Effector memory CD8-positive, alpha-beta T cell (primary cell): ENCODE results near the gene LAMTOR2.

ENCODE experiments used
- ATAC-seq: fragments of 150-1000 bp; cut with Tn5 transposase; replicated peaks from 2 replicates; pipeline ENCODE4 v1.10.0; 2021; ENCODE audit warnings: mild to moderate bottlenecking, moderate library complexity
- DNase-seq, 3 experiments: peaks; one replicate each; pipeline ENCODE4 v3.0.0; 2021
- H3K27ac Mint-ChIP-seq, 2 donors: one replicate each; pipeline ENCODE4 v1.8.0; 2022; ENCODE audit warnings: mild to moderate bottlenecking in 2 of 2, mixed read lengths in 2 of 2, moderate library complexity in 2 of 2
- H3K27me3 Mint-ChIP-seq, 2 donors: one replicate each; pipeline ENCODE4 v1.8.0; 2022; ENCODE audit warnings: mixed read lengths in 2 of 2
- H3K36me3 Mint-ChIP-seq: one replicate; pipeline ENCODE4 v1.8.0; 2022; ENCODE audit warnings: mild to moderate bottlenecking, moderate library complexity, mixed read lengths; ENCODE audit not compliant: insufficient read depth
- H3K4me1 Mint-ChIP-seq, 2 donors: one replicate each; pipeline ENCODE4 v1.8.0; 2022; ENCODE audit warnings: low read depth in 2 of 2, mixed read lengths in 2 of 2
- H3K4me3 Mint-ChIP-seq, 2 donors: one replicate each; pipeline ENCODE4 v1.8.0; 2022; ENCODE audit warnings: mild to moderate bottlenecking in 2 of 2, mixed read lengths in 2 of 2, moderate library complexity in 2 of 2
- H3K9me3 Mint-ChIP-seq, 2 donors: one replicate each; pipeline ENCODE4 v1.8.0; 2022; ENCODE audit warnings: mixed read lengths in 2 of 2

Gene LAMTOR2

DNA sequence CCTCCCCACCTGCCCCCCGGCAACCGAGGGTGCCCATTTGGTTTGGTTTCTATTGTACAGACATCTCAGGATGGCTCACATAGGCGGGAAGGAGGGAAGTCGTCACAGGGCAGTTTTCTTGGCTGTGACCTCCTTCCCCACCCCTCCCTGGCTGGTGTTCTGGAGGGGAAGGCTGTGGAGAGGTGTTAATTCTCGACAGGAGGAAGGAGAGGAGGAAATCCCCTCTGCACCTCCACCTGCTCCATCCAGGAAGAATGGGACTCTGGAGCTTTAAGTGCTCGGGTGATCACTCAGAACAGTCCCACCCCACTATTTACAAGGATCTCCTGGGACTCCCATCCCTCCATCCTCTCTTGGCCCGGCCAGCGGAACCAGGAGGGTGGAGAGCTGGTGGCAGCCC lies 20.1 kb downstream of the LAMTOR2 start:
- Mint-ChIP-seq H3K9me3 (no peaks in the 10 kb centered on the region), H3K27ac (no peak overlapping the region), H3K4me3 (no peak overlapping the region), H3K36me3 (no peaks in the 10 kb centered on the region), H3K27me3 (peaks cover 0 to 10% of the 10 kb centered on the region in 2 donors), H3K4me1 (no peaks in the 10 kb centered on the region)
- ATAC-seq (no peak), DNase-seq (no peak)

DNA sequence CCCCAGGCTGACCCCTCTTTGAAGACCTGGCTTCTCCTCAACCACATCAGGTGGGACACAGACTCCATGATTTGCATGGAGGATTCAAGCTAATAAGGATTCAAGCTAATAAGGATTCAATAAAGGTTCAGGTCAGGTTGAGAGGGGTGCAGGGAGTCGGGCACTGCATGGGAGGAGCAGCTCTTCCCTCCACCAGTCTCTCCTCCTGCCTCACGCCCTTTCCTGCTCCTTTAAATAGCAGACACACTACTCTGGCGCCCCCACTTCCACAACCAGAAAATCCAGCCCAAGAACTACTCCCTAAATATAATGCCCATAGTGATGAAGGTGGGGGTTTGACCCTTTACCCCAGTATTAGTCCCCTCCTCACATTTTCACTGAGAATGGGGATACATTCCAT lies 20.6 kb downstream of the LAMTOR2 start:
- Mint-ChIP-seq H3K4me3 (no peak overlapping the region), H3K27ac (no peak overlapping the region), H3K4me1 (no peaks in the 10 kb centered on the region), H3K36me3 (no peaks in the 10 kb centered on the region), H3K9me3 (no peaks in the 10 kb centered on the region), H3K27me3 (peaks cover 0 to 13% of the 10 kb centered on the region in 2 donors)
- DNase-seq = no peak
- no peak for ATAC-seq

DNA sequence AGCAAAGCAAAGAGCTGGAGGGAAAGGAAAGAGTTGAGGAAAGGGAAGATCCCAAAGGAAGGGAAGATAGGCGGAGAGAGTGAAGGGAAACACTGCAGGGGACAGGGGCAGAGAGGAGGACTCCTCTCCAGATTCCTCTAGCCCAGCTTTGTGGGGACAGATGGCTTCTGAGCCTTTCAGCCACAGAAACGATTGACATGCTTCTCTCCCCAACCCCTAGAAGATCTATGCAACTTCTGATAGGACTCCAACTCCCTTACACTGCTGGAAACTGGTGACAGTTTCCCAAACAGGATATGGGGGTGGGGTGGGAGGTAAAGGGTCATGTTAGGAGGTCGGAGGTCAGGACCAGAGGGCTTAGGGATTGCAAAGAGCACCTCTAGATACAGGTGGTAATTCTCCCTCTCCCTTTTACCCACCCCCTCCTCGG lies 21.2 kb downstream of the LAMTOR2 start:
- H3K27ac Mint-ChIP-seq = no peak overlapping the region
- DNase-seq (no peak), ATAC-seq (no peak)
- no peaks in the 10 kb centered on the region for H3K9me3 Mint-ChIP-seq
- no peaks in the 10 kb centered on the region for H3K4me1 Mint-ChIP-seq
- H3K36me3 Mint-ChIP-seq = no peaks in the 10 kb centered on the region
- H3K4me3 Mint-ChIP-seq = no peak overlapping the region
- peaks cover 2 to 13% of the 10 kb centered on the region in 2 donors for H3K27me3 Mint-ChIP-seq

DNA sequence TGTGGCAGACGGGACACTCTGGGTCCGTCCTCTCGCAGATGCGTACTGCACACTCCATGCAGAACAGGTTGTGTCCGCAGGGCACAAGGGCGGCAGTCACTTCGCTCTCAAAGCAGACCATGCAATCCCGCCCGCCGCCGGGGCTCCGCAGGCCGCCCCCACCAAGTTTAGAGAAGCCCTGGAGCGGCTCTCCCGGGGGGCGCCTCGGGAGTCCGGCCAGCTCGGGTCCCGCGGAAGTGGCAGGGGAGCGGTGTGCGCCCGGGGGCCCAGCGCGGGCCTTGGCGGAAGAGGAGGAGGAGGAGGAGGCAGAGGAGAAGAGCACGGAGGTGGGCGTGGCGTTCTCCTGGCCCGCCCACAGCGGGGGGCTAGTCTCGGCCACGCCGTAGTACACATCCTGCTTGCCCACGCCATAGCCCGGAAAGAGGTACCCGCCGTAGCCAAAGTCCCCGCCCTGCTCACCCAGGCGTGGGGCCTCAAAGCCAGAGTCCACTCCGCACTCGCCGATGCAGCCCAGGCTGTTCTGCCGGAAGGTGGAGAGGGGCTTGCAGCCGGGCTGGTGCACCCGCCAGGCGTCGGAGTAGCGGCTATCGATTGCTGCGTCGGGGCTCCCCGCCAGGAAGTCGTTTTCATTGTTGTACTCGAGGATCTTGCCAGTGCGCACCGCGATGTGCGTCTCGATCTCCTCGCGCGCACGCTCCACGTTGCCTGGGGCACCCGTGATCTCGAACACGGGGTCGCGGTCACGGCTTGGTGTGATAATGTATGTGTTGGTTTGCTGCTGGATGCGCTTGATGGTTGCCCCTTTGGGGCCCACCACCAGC lies 22.2 kb downstream of the LAMTOR2 start:
- H3K9me3 Mint-ChIP-seq = no peaks in the 10 kb centered on the region

DNA sequence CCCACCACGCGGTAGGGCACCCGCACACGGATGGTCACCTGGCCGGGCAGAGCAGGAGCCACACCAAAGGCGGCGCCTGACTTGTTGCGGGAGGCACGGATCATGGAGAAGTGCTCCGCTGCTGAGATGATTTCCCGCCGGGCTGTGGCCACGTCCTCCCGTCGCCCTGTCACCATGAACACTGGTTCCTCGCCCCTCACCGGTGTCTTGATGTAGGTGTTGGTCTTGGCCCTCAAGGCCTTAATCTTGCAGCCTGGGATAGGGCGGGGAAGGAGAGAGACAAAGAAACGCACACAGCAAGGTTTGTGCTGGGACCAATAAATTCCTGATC lies 22.8 kb downstream of the LAMTOR2 start:
- no peaks in the 10 kb centered on the region for H3K9me3 Mint-ChIP-seq
- peaks cover 0 to 1% of the 10 kb centered on the region in 2 donors for H3K4me1 Mint-ChIP-seq
- H3K27me3 Mint-ChIP-seq = peaks cover 6 to 17% of the 10 kb centered on the region in 2 donors
- DNase-seq (no peak), ATAC-seq (no peak)
- no peak overlapping the region for H3K27ac Mint-ChIP-seq
- H3K36me3 Mint-ChIP-seq = no peaks in the 10 kb centered on the region
- no peak overlapping the region for H3K4me3 Mint-ChIP-seq

More for the DNA sequence above, 22.2 kb downstream of the LAMTOR2 start:
- H3K36me3 Mint-ChIP-seq = no peaks in the 10 kb centered on the region
- DNase-seq (no peak), ATAC-seq (peak; percentile 22)
- no peak overlapping the region for H3K4me3 Mint-ChIP-seq
- H3K27me3 Mint-ChIP-seq = peaks cover 6 to 17% of the 10 kb centered on the region in 2 donors
- peaks cover 0 to 1% of the 10 kb centered on the region in 2 donors for H3K4me1 Mint-ChIP-seq
- no peak overlapping the region for H3K27ac Mint-ChIP-seq

DNA sequence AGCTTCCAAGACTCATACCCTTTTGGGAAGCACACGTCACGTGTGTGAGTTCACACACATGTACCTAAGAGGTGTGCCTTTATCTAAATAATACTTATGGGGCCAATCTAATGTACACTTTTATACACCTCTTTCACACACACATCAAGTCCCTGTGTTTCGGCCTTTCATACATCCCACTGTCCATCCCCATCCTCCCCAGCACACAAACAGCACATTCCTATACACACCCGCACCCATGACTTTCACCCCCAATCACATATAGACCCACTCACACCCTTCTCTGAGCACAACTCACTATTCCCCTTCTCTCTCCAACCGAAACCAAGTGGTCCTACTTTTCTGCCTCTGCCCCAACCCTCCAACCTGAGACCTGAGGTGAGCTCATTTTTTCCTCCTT lies 24.1 kb downstream of the LAMTOR2 start:
- no peak for ATAC-seq
- H3K27me3 Mint-ChIP-seq = peaks cover 13 to 19% of the 10 kb centered on the region in 2 donors
- no peak overlapping the region for H3K27ac Mint-ChIP-seq
- peaks cover 0 to 4% of the 10 kb centered on the region in 2 donors for H3K4me1 Mint-ChIP-seq
- no peaks in the 10 kb centered on the region for H3K9me3 Mint-ChIP-seq
- DNase-seq = no peak
- H3K4me3 Mint-ChIP-seq = no peak overlapping the region
- no peaks in the 10 kb centered on the region for H3K36me3 Mint-ChIP-seq

DNA sequence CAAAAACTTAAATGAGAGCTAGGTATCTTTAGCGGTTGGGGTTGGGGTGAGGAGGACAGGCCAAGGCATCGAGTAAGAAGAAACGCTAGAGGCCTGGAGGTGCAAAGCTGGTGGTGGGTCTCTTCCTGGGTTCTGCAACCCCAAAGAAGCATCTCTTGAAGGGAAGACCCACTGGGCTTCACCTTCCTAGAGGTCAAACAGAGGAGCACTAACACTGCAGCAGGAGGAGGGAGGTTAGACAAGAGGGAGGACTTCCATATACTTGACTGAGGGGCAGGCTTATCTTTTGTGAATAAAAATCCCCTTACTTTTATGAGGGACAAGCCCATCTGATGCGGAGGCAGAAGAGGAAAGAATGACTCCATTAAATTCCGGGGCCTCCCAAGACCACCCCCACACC lies 25.2 kb downstream of the LAMTOR2 start:
- peak overlapping the region in 1 of 2 donors; percentile 57 for H3K27ac Mint-ChIP-seq
- H3K36me3 Mint-ChIP-seq = no peaks in the 10 kb centered on the region
- no peak overlapping the region for H3K4me3 Mint-ChIP-seq
- peaks cover 0 to 4% of the 10 kb centered on the region in 2 donors for H3K4me1 Mint-ChIP-seq
- no peaks in the 10 kb centered on the region for H3K9me3 Mint-ChIP-seq
- peaks cover 24 to 29% of the 10 kb centered on the region in 2 donors for H3K27me3 Mint-ChIP-seq
- ATAC-seq (no peak), DNase-seq (no peak)

DNA sequence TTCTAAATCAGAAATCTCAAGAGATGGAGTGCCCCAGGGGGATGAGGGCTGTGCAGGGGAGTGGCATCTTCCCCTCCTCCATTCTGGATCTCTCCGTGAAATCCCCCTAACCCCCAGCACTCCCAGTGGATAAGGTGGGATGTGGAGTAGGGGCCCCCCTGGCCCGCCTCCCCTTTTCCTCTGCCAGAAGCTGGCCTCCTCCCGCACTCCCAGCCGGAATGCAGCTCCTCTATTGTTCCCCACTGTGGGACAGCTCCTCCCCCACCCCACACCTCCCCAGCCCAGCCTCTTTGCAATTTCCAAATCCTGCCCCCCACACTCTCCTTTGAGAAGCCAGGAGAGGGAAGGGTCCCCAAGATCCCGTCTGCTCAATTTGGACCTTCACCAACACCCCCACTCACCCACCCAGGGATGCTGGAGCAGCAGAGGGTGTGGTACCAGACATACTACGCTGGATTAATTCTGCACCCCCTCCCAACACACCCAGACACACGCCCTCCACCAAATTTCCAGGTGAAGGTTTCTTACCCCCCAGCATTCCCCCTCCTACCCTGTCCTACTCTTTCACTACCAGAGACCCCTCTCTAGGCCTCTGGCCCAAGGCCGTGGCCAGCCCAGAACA lies 25.8 kb downstream of the LAMTOR2 start:
- Mint-ChIP-seq H3K27me3 (peaks cover 30 to 31% of the 10 kb centered on the region in 2 donors), H3K9me3 (no peaks in the 10 kb centered on the region), H3K27ac (no peak overlapping the region), H3K36me3 (peaks cover 2% of the 10 kb centered on the region), H3K4me3 (no peak overlapping the region), H3K4me1 (peaks cover 0 to 4% of the 10 kb centered on the region in 2 donors)
- DNase-seq = no peak
- no peak for ATAC-seq

DNA sequence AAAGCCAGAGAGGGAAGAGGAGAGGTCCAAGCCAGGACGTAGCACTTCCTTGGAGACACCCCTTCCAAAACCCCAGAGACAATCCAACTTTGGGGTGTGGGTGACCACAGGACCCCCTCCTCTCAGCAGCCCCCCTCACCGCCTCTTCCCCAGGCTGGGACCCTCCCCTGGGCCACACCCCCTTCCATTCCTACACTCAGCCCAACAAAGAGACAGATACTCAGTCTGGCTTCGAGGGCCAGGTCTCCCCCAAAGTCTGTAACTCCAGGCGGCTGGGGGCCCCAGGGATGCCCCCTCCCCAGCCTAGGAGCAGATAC lies 26.2 kb downstream of the LAMTOR2 start:
- Mint-ChIP-seq H3K4me3 (peak overlapping the region; percentile 80 to 84), H3K27ac (no peak overlapping the region), H3K27me3 (peaks cover 31 to 34% of the 10 kb centered on the region in 2 donors), H3K9me3 (no peaks in the 10 kb centered on the region), H3K4me1 (peaks cover 0 to 4% of the 10 kb centered on the region in 2 donors), H3K36me3 (peaks cover 3% of the 10 kb centered on the region)
- ATAC-seq (no peak), DNase-seq (no peak)

DNA sequence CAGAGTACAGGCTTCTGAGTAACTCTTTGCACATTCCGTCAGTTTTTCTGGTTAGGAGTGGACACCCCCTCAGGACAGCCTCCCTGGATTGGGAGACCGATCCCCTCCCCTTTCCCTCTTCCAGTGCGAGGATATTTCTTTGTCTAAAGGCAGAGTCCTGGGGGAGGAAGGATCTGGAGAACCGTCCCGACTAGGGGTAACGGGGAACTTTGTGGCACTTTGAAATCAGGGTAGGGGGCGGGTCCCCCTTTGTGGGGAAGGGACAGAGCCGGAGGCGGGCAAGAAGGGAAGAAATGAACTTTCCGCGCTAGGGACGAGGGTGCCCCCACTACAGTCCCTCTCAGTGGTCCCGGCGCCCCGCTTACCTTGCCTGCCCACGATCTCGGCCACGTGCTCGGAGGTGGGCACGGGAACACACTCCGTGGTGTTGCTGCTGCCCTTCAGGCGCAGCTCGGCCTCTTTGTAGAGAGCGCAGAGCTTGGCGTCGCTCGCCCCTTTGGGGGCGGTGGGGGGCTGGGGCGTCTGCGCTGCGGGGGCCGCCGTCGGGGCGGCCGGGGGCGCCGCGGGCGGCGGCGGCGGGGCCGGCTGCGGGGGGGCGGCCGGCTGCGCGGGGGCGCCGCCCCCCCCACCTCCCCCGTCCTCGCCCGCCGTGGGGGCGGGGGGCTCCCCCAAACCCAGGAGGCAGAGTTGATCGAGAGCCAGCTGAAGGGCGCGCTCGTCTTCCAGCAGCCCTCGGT lies 26.8 kb downstream of the LAMTOR2 start:
- peak; percentile 17 for ATAC-seq
- peak overlapping the region; percentile 80 to 84 for H3K4me3 Mint-ChIP-seq
- no peak for DNase-seq
- no peaks in the 10 kb centered on the region for H3K9me3 Mint-ChIP-seq
- peaks cover 0 to 4% of the 10 kb centered on the region in 2 donors for H3K4me1 Mint-ChIP-seq
- peaks cover 32 to 40% of the 10 kb centered on the region in 2 donors for H3K27me3 Mint-ChIP-seq
- no peak overlapping the region for H3K27ac Mint-ChIP-seq
- H3K36me3 Mint-ChIP-seq = peaks cover 3% of the 10 kb centered on the region

DNA sequence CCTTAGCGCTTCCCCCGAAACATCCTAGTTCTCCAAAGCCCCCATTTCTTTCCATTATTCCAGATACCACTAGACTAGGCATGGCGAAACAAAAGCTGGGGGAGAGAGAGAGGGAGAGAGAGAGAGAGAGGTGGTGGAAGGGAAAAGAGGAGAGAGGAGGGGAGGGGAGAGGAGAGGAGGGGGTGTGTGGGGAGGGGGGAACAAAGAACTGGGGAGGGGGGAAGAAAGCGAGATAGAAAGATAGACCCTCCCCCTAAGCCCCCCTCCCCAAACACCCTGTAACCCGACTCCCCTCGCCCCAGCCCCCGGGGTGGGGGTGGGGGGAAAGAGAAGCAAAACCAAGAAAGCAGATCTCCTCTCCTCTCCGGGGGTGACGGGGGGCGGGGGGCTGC lies 27.3 kb downstream of the LAMTOR2 start:
- peaks cover 3% of the 10 kb centered on the region for H3K36me3 Mint-ChIP-seq
- H3K27me3 Mint-ChIP-seq = peaks cover 38 to 44% of the 10 kb centered on the region in 2 donors
- no peak for DNase-seq
- H3K27ac Mint-ChIP-seq = no peak overlapping the region
- no peak for ATAC-seq
- peaks cover 0 to 4% of the 10 kb centered on the region in 2 donors for H3K4me1 Mint-ChIP-seq
- peak overlapping the region; percentile 80 to 84 for H3K4me3 Mint-ChIP-seq
- no peaks in the 10 kb centered on the region for H3K9me3 Mint-ChIP-seq

DNA sequence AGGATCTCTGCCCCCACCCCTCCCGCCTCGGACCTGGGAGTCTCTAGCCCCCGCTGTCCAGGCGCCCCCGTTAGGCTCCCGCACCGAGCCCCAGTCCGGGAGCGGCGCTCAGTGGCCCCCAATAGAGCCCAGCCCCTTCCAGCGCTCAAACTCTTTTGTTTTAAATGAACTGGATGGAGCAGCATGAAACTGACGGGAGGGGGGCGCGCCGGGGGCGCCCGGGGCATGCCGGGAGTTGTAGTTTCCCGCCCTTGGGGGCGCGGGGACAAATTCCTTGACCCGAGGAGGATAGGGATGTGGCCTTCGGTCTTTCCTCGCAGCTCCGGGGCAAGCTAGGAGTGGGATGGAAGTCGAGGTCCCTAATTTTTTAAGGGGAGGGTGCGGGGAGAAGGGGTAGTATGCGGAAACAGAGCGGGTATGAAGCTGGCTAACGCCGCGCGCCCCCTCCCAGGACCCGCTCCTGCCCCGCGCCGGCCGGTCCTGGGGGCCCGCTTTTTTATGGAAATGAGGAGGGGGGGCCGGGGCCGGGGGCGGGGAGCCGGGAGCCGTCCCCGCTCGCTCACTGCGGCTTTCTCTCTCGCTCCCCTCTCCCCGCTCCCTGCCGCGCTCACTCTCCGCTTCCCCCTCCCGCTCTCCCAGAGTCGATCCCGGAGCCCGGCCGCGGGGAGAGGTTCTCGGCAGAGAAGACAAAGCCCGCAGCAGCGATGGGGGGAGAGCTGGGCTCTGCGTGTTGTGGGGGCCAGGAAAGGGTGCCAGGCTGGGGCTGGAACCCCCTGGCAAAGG lies 27.9 kb downstream of the LAMTOR2 start, which contains the start of gene MEX3A:
MEX3A (minus strand) TSS at position 157 of the 783 bp plus-strand sequence. CDS start 467 bp downstream, outside the sequence.
- peak; percentile 90 for ATAC-seq
- Mint-ChIP-seq H3K9me3 (no peaks in the 10 kb centered on the region), H3K27ac (peak within 1 kb of the TSS in 1 of 2 donors; percentile 33), H3K4me1 (peaks cover 0 to 4% of the 10 kb centered on the region in 2 donors), H3K27me3 (peaks cover 44 to 50% of the 10 kb centered on the region in 2 donors), H3K4me3 (peak within 1 kb of the TSS; percentile 80 to 84), H3K36me3 (peaks cover 3% of the 10 kb centered on the region)
- DNase-seq = peak; percentile 46 to 63 (median 49)
